Activated CD8-positive, alpha-beta memory T cell treated with anti-CD3 and anti-CD28 coated beads, Interleukin-2, amount 50 U/mL, for 24 hours (primary cell): ENCODE data around the gene CHRDL1.

ENCODE experiments used
- DNase-seq: peaks from one replicate; pipeline ENCODE4 v3.0.0-alpha.2; 2020; ENCODE audit errors: extremely low read depth

CHRDL1 gene

DNA sequence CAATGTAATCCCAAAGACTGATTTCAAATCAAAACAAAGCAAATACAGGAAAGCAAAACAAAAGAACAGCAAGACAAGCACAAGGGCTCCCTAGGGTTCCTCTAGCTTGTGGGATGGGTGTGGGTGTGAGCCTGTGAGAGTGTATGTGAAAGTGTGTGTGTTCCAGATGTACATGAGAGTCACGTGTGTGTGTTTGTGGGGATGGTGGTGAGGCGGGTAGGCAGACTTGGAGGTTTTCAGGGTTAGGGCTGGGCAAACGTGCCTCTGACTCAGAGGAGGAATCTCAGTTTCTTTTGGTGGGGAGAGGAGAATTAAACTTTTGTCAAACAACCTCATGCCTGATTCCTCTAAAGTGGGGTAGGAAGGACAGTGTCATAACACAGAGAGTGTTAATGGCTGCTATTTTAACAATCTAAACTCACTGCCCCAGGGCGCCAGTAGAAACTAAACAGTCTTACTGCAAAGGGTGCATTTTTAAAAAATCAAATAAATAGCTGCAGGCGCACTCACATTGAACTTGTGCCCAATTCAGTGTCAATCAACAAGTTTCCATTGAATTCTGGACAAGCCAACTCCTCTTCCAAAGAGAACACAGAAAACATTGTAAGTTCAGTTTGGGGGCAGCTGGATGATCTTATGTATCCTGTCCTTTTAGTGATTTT lies 51.8 kb downstream of the CHRDL1 start:
- DNase-seq: no peak

DNA sequence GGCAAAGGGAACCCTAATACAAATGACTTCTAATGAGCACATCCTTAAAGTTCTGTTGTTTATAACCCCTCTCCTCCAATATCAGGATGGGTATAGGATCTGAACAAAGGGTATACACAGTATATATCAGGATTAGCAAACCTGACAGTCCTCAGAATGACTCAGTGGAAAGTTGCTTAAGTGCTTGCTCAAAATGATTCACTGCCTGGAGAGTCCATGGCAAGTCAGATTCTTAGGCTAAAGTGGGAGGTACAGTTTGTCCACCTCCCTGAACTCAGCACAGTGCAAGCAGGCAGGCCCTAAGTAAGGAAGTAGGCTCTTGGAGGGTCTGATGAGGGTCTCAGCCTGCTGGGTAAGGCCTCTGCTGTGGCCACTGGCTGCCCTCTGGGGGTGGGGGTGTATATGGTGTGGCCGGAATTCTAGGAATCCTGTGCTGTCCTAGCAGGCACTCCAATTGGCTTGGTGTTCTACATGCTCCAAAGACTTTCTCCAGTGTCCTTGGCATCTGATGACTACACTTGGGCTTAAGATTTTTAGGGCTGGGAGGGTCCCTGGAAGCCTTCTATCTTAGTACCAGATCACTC lies 54.3 kb downstream of the CHRDL1 start:
- DNase-seq: no peak

DNA sequence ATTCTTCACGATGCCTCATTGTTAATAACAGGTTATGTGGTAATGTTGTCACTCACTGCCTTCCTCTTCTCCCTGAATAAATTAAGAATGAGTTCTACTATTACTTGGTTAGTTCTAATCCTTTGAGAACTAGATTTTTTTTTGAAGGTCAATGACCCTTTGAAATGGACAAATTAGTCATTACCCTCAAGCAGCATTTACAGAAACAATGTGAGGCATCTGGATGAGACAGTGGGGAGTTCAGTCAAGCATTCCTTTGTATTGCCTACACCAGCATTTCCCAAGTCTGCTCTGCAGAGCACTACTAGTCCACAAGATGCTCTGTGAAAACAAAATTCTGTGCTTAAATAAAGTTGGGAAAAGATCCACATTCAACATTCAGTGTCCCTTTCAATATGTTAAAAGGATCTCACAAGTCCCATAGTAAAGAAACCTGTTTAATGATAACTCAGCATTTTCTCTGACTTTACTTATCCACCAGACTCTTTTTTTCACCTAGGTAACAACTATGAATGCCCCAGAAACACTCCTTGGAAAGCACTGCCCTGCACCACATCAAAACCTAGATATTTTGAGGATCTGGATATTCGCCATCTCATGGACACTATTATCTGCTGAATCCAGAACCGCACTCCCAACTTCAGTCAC lies 60.6 kb downstream of the CHRDL1 start:
- no peak for DNase-seq

DNA sequence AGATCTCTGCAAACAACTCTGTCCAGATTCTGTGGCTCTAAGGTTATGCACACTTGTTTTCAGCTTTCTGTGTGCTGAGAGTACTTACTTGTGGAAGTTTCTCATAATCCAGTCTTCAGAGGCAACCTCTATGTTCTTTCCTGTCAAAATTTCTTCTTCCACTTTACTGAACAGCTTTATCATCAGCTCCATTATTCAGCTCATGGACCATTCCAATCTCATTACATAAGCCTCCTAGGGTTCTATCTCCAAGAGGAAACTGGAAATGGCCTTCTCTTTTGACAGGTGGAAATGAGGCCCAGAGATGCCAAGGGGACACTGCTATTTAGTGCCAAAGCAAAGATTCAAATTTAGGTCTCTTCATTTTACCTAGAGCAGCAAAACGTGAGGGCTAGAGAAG lies 61.3 kb downstream of the CHRDL1 start:
- no peak for DNase-seq

DNA sequence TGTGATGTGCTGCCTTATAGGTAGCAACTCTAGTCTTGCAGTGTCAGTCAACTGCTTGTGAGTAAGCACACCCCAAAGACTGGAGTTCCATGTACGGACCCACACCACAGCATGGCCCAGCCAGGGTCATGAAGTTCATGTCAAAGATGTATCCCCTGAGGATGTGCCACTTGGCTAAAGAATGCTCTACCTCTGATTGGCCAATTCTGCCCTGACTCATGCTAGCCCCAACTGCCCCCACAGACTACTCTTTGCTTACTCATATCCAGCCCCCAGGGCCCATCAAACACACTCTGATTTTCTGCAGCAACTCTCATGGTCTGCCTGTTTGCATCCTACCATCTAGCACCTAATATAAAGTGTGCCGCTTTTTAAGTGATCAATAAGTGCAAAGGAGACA lies 62.5 kb downstream of the CHRDL1 start:
- DNase-seq: no peak

DNA sequence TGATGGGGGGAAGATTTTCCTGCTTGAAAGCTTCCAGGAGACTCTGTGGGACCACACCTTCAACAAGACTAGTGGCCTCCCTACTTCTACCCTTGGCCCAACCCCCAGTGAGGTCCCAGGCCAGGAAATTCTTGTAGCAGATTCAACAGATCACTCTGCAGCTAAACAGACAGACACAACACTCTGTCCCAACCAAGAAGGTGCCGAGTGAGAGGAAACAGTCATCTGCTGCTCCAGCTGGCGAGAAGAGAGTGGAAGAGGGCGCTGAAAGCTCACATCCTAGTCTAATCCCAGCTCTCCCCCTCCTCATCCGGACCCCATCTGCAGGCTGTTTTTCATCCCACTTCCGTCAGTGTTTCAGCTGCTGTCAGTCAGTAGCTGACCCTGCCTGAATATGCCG lies 63.4 kb downstream of the CHRDL1 start:
- DNase-seq: no peak

DNA sequence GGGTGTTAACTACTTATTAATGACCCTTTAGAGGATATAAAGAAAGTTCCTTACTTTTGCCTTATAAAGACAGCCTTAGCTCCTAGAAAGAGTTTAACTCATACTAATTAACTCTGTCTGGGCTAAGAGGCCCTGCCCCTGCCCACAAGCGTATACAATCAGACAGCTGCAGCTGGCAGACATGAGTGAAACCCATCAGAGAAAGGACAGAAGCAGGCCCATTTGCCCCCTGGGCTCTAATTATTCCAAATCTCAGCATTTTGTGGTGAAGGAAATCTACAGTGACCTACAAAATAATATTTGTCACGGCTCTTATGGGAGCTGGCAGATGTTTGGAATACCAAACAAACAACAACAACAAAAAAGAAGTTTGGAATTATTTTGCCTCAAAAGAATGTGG lies 71.8 kb downstream of the CHRDL1 start:
- DNase-seq: no peak

DNA sequence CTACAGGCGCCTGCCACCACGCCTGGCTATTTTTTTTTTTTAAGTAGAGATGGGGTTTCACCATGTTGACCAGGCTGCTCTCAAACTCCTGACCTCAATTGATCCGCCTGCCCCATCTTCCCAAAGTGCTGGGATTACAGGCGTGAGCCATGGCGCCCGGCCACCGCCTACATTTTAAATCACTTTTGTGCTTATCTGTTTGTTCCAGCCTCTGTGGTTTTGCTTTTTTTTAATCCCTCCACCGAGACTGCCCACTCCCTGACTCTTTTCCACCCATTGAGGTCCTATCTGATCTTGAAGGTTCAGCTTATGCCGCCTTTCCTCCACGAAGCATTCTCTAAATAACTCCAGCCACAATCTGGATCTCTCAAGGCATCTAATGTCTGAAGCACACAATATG lies 73.5 kb downstream of the CHRDL1 start:
- DNase-seq: no peak

DNA sequence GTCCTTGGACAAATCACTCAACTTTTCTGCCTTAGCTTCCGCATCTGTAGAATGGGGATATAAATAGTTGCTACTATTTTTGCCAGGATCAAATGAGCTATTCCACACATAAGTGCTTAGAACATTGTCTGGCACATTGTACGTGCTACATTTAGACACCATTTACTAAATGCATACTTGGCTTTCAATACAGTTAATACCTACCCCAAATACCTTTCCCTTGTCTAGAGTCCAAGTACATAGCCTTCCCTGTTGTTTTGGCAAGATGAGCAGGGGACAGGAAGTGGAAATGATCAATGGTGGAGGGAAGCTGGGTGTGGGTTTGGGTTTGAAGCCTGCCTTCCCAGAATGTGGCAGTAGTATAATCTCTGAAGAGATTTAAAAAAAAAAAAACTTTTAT lies 82.0 kb downstream of the CHRDL1 start:
- no peak for DNase-seq

DNA sequence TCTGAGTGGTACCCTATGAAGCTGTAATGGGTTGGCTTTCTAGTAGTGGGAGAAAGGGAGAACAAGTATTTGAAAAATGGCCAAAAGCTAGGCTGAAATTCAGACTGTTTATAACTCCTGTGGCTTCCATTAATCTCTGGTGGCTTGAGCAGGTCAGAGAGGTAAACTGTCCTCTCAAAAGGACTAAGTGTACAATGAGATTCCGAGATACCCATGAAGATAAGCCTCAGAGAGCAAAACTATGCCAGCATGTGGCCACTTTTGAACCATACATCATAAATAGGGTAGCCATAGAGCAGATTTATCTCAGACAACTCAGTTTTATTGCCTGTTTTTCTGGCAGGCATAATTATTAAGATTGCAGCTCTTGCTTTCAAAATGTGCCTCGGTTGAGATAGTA lies 89.2 kb downstream of the CHRDL1 start:
- DNase-seq: no peak

DNA sequence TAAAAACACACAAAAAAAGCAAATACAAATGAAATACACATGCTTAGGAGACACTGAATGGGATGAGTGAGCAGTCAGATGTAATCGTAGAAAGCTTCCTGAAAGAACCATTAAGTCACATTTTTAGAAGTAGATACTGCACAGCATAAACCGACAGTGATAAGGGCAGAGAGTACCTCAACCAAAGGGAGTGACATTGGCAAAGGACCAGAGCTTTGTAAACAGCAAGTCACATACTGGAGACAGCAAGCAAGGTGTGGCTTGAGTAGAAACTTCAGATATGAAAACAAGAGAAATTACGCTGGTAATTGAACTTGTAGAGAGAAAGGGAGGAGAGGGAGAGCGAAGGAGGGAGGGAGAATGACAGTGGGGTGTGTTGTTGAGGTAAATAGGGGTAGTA lies 92.0 kb downstream of the CHRDL1 start:
- DNase-seq: no peak

DNA sequence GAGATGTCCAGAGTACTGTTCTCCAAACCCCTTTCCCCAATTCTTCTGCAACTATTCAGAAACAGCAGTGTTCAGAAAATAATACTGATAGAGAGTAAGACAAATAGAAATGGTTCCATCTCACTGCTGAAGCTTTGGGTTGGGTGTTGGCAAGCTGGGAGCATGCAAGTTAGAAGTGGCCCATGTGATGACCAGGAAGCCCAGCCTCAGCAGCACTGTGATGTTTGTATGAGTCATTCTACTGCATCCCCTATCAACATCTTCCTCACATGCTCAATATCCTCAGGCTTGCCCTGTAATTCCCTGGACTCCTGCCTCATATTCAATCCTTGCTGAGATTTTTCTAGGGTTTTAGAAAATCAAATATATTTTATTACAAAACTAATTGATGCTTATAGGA lies 96.5 kb downstream of the CHRDL1 start:
- no peak for DNase-seq

DNA sequence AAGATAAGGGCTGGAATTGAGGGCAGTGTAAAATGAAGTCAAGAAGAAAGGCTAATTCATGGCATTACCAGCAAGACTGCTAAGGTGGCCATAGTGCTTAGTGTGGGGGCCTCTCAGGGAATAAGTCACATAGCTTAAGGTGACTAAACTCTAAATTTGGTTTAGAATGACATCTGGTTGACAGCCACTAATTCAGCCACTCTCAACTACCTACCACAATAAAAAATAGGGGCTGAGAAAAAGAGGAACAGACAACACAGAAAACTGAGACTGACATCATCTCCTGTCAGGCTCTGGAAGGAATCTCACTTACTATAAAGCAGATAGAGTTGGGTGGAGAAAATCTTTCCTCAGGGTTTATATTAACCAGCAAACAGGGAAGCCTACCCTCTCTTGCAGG lies 96.9 kb downstream of the CHRDL1 start:
- no peak for DNase-seq

DNA sequence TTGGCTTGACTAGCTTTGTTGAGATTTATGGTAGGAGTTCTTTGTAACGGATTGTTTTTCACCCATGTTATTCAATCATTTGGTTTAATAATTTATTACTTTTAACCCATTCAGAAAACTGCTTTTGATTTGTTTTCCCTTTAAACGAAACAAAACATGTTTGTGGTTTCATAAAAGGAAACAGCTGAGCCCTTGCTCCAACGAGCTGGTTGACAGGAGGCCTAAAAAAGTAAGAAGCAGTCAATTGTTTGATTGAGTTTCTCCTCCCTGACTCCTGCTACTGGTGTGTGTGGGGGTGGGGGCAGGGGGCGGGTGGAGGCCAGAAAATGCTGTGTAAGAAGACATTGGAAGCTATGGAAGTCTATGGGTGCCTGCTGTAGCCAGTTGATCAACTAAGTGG lies 102.8 kb downstream of the CHRDL1 start:
- no peak for DNase-seq

DNA sequence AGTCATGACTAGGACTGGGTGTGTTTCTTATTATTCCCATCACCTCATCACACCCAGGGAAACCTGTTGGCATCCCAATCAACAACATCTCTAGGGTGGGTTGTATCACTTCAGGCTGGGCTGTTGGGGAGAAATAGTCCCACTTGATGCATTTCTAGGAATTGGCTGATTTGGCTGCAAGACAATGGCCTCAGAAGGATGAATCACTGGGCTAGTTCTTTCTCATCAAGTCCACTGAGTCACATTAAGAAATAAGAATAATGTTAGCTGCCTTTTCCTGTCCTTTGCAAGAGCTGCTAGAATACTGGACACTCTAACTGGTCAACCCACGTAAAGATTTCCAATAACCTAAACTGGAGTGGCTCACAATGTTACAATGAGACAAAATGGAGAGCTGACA lies 104.2 kb downstream of the CHRDL1 start:
- DNase-seq: no peak

DNA sequence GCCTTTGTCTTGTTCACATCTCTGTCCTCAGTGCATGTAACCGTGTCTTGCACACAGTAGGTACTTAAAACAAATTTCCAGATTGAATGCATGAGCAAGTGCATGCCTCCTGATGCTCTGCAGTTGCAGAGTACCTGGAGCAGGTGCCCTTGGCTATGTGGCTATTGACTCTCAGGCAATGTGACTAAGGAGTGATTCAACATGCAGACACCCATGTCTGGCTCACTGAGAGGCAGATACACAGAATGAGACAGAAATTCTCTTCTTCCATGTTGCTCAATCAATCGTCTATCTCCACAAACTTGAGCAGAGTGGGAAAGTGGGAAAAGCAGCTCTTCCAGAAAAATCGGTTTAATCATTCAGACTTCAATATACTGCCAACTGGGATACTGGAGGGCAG lies 111.0 kb downstream of the CHRDL1 start:
- no peak for DNase-seq

DNA sequence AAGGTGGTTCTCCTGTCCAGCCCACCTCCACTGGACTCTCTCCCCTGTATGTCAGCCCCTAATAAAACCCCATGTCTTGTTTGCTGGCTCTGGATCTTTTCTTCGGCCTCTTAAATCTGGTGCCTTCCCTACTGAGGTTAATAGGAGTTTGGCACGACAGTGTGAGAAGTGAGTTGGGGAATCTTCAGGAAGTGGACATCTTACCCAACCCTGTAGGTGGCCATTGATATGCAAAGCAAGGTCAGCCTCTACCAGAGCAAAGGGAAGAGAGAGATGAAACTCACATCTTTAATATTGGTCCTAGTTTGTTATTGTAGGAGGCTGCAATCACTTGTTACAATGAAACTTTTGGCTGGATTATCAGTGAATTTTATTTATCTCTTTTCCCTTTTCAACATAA lies 111.7 kb downstream of the CHRDL1 start:
- DNase-seq: no peak

DNA sequence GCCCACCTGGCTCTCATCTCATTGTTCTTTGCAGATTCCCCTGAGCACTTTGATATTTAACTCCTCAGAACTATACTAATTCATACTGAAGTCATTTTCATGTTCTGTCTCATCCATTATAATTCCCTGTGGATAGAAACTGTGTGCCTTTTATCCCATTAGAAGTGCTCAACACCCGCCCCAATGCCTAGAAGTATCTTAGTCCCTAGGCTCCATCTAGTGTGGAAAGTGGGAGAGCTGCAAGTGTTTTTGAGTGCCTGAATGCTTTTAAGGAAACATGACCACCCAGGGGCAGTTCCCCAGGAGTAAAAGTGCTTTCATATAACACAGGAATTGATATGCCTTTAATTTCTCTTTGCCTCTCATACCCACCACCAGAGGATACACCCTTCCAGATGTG lies 117.0 kb downstream of the CHRDL1 start:
- no peak for DNase-seq

DNA sequence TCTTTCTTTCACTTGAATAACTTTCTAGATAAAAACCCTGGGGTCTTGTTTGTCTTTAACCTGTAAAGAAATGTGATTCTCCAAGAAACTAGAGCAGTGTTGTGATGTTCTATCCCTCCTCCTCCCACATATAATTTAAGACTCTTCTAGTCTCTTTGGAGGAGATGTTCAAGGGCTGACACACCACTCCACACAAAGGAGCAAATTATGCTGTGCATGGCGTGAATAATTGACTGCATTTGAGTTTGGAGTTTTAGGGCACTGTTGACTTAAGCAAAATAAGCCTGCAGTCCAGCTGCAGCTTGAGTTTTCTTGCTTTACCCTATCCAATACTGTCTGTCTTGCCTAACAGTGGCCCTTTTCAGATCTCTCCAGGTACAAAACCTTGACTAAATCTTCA lies 119.7 kb downstream of the CHRDL1 start:
- no peak for DNase-seq

DNA sequence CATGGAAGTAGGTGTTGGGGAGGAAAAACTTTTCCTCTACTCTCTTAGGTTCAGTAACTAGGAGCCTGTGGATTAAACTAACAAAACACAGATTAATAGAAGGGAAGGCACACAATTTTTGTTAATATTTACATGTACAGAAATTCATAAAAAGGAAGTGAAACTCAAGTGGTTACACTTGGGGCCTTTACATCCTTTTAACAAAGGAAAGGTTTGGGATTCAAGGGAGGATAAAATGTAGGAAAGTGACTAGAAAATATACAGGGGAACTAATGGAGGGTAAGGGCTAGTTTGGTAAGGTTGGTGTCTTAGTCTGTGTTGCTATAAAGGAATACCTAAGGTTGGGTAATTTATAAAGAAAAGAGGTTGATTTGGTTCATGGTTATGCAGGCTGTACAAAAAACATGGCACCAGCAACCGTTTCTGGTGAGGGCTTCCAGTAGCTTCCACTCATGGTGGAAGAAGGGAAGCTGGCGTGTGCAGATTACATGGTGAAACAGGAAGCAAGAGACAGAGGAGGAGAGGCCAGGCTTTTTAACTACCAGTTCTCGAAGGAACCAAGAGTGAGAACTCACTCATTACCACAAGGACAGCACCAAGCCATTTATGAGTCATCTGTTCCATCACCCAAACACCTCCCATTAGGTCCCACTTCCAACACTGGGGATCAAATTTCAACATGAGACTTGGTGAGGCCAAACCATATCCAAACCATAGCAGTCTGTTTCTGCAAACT lies 124.4 kb downstream of the CHRDL1 start:
- no peak for DNase-seq

DNA sequence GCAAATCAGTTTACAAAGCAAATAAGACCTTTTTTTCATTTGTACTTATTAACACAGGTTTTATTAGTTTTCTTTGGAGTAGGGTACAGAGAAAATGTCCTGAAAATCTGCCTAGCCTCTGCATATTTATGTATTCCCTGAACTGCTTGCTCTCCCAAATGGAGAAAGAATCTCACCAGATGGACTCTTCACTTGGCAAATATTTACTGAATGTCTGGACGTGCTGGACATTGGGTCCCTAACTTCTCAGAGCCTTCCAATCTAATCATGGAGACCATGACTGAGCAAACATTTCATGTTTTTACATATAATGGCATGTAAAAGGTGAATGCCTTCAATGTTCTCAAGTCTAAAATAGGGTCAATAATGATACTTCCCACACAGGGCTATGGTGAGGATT lies 126.0 kb downstream of the CHRDL1 start:
- no peak for DNase-seq

DNA sequence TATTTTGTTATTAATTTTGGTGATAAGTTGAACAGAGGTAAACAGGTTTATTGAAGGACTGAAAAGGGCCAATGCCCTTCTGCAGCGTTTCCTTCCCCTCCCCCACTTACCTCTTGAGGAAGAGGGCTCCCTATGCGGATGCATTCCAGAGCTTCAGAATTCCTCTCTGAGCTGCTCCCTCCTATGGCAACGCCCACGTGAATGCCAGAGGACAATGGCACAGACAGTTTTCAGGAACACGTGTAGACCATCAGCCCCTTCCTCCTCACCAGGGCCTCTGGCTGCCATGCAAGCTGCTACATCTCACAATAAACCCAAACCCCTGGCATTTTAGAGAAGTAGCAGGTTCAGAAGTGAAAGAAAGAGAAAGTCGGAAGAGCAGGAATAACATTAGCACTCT lies 127.9 kb downstream of the CHRDL1 start:
- no peak for DNase-seq
